HepG2 (cell line): ENCODE results near the gene CSMD2.

Experiments used
- KLF16 ChIP-seq, 2 experiments: sonication (generic) in 1 of 2; formaldehyde crosslinking in 1 of 2; IDR thresholded peaks; 2 replicates each; pipeline versions ENCODE4 v1.6.1 to v1.8.0; 2016 to 2023; ENCODE audit warnings: missing genetic modification reagents in 2 of 2, missing compliant biosample characterization in 1 of 2
- POLR2A ChIP-seq, 2 experiments: IDR thresholded peaks; 2 replicates each; pipeline ENCODE4 v1.6.1; 2011; ENCODE audit warnings: low read depth in 2 of 2, low read length in 2 of 2, mild to moderate bottlenecking in 1 of 2, moderate library complexity in 1 of 2; ENCODE audit not compliant: insufficient read depth in 1 of 2
- ZKSCAN1 ChIP-seq: fragments of 150-350 bp; IDR thresholded peaks from 2 replicates; pipeline ENCODE4 v1.6.1; 2014; ENCODE audit warnings: low read length
- ZNF143 ChIP-seq: sonication (generic); formaldehyde crosslinking; IDR thresholded peaks from 2 replicates; pipeline ENCODE4 v1.4.0; 2020; ENCODE audit warnings: missing genetic modification reagents

DNA sequence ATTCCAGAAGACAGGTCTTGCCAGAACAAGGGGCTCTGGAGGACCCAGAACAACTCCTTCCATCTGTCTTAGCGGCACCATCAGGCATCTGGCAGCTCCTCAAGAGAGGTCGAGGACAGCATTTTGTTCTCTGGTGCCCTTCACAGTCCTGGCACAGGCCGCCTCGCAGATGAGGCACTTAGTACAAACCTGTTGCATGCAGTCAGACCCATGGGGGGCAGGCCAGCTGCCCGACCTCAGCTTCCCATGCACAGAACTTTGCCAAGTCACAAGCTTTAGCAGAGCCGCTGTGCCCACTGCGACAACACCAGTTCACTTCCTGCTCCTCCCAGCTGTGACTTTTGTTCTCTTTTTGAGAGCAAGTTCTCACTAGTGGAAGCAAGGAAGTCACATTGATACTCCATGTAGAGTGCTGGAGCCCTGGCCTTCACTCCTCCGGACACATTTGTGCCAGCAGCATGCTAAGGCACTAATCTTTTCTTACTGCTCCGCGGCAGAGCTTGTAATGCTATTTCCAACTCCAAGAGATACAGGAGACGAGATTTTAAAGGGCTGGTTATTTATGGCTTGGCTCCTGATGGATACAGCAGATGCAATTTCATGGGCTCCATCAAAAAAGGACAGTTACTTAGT lies 256.6 kb downstream of the CSMD2 start:
- TF ChIP-seq ZKSCAN1 (no peak), POLR2A (IDR thresholded peaks at IDR 0.05; ENCODE audit: insufficient read depth in 1 of 2, low read depth in 2 of 2, low read length in 2 of 2) (no peak), KLF16 (CRISPR knock-in tag; IDR thresholded peaks at IDR 0.05) (no peak), ZNF143 (CRISPR knock-in tag) (no peak)
